GM12874 (cell line): Measurements from ENCODE around the gene NEDD9.

Experiments used
- TF ChIP-seq, protein P1 (sequence below): IDR thresholded peaks from 2 replicates; pipeline ENCODE4 v1.5.1; 2011; ENCODE audit warnings: low read depth, mild to moderate bottlenecking, control low read depth, low read length, moderate library complexity; ENCODE audit not compliant: insufficient read depth

Gene NEDD9

DNA sequence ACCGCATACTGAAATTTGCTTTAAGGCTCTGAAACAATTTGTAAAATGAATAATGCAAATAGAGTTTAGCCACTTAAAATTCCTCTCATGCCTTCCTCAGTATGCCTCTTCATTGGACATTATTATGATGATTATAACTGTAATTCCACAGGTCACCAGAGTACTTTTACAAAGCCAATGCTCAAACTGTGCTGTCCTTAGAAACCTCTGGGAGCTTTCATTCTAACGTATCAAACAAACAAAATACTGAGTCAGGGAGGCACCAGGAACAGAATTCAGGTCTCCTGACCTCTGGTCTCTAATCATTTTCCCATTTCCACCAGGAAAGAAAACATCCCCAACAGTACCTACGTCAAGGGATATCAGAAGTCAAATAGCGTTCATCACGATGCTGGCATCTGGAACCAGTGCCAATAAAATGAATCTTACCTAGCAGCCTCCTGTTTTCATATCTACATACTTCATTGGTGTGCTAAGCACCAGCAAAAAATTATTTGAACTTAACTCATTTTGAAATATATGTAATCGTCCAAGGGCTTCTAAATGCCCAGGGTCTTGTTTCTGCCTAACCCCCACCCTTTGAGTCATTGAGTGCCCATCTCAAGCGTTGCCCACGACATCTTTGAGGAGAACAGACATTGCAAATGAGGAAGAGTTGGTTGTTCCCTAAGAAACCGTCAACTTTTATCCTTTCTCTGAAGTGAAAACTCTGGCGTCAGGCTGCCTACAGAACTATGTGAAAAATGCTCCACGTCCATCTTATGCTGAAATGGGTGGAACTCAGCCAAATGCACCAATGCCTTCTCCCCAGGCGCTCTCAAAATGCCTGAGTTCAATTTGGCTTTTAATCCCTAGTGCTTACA lies 37.9 kb downstream of the NEDD9 start:
- TF ChIP-seq, protein P1, sequence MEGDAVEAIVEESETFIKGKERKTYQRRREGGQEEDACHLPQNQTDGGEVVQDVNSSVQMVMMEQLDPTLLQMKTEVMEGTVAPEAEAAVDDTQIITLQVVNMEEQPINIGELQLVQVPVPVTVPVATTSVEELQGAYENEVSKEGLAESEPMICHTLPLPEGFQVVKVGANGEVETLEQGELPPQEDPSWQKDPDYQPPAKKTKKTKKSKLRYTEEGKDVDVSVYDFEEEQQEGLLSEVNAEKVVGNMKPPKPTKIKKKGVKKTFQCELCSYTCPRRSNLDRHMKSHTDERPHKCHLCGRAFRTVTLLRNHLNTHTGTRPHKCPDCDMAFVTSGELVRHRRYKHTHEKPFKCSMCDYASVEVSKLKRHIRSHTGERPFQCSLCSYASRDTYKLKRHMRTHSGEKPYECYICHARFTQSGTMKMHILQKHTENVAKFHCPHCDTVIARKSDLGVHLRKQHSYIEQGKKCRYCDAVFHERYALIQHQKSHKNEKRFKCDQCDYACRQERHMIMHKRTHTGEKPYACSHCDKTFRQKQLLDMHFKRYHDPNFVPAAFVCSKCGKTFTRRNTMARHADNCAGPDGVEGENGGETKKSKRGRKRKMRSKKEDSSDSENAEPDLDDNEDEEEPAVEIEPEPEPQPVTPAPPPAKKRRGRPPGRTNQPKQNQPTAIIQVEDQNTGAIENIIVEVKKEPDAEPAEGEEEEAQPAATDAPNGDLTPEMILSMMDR = no peak

DNA sequence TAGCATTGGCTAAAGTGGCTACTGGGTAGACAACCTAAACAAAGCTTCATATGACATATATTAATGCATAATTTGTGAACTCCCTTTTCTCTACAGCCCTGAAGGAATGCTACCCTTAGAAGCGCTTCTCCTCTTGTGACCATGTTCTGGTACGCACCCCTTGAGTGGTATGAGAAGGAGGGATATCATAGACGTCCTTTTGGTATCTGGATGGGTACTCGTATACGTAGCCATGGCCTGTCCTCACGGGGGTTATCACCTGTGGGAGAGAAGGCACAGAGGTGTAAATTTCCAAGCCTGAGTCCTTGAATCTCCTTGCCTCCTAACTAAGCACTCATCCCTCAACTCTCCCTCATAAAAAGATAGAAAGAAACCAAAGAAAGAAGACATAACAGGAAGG lies 39.0 kb downstream of the NEDD9 start:
- TF ChIP-seq, protein P1 = no peak

DNA sequence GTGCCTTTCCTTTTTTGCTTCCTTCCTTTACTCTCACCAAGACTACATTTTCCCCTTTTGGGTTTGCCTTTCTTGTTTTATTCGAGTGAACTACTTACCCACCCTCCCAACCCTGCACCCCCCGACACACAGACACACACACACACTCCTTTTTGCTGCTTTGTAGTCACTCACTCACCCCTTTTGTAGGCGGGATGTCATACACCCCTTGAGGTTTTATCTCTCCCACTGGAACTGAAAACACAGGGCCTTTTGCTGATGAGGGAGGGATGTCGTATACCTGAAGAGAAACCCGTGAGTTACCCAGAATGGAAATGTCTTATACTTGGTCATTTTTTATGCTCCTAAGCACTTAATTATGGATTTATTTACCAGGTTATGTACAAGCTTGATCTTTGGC lies 40.3 kb downstream of the NEDD9 start:
- TF ChIP-seq, protein P1 = no peak

DNA sequence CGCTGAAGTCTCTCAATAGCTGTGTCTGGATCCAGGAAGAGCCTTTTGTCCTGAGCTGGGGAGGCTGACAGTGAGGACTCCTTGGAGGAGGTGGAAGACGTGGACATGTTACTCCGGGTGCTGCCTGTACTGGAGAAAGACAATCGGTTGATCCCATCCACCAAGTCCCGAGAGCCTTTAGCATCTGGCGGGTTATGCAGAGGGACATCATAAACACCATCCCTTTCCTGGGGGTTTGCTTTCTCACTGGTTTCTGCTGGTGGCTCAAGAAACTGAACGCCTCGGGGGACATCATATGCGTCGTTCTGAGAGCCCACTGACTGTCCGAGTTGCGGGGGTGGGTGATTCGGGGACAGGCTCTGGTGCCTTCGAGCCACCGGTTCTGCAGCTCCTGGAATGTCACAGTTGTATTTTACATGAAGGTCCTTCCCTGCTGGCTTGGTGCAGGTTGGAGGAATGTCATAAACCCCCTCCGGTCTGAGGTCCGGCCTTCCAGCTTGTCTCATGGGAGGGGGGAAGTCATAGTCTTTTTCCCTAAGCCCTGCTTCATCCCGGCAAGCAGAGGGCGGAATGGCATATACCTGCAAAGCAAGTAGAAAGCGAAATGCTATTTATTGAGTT lies 41.7 kb downstream of the NEDD9 start:
- TF ChIP-seq, protein P1 = no peak

DNA sequence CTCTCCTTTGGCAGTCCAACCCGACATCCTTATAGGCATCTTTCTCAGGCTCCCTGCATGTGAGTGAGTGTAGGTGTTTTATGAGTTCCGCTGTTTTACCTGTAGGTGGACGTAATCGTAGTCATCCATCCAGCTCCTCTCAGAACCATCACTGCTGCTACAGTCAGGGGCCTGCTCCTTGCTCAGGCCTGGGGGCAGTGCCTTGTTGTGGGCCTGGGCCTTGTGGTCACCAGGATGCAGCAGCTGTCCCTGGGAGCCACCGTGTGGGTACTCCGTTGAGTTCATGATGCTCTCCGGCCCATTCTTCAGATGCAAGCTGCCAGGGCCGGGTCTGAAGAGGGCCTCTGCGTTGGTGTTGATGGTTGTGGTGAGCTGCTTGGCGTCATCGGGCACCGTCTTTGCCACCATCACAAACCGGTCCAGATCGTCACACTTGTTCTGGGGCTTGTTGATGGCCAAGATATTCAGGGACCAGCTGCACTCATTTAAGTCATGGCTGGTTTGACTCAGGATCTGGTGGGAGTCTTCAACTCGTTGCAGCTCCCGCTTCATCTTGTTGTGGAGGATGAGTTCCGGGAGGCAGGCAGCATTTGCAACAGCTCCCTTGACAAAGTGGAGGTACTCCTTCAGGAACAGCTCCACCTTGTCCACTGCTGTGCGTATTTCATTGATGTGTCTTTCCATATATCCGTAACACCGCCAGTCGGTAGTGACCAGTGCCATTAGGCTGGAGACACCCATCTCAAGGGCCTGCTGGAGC lies 42.4 kb downstream of the NEDD9 start:
- TF ChIP-seq, protein P1 = no peak

DNA sequence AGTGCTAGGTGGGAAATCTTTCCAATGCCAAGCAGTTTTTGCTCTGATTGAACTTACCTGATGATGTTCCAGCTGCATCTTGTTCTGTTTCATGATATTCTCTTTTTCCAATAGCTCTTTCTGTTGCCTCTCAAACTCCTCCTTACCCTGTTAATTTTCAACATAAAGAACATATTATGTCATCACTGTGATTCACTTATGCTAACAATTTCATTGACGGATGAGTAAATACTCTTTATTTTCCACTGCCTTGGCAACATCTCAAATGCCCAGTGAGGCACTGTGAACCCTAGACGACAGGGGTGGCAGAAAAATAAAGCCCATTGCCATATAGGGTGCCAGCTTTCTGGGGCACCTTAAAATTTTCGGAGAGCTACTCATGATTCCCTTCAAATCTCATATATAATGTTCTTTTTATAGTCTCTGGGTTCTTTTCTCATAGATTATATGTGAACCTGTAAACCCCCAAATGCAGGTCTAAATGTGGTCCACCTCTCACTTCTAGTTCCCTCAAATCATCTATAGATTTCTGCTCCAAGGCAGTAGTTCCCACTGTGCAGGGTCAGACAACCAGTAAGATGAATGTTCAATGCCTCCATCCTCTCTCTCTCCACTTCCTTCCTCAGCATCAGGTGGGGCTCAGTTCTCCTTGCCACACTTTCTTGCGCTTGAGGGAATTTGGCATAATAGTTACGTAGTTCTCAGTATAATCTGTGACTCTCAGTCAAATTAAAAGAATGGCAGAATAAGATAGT lies 44.1 kb downstream of the NEDD9 start:
- TF ChIP-seq, protein P1 = no peak
